HuH-7 (cell line): Measurements from ENCODE around the gene SEC24A.
"Not testable (repeated sequence)": the region's sequence is repeated elsewhere in the genome, so short reads cannot be mapped to it uniquely, and the experiment has no call there.

Source experiments
- DNase-seq: peaks from one replicate; pipeline ENCODE4 v3.0.0; 2011; ENCODE audit warnings: low spot score

Gene SEC24A

GRCh38 chr5:134648425-134649162 lies at the start of gene SEC24A:
Gene SEC24A, plus strand, starts transcription at chr5:134648785. Its CDS starts 292 bp downstream, at chr5:134649077.
- peak; percentile 89 for DNase-seq

DNA sequence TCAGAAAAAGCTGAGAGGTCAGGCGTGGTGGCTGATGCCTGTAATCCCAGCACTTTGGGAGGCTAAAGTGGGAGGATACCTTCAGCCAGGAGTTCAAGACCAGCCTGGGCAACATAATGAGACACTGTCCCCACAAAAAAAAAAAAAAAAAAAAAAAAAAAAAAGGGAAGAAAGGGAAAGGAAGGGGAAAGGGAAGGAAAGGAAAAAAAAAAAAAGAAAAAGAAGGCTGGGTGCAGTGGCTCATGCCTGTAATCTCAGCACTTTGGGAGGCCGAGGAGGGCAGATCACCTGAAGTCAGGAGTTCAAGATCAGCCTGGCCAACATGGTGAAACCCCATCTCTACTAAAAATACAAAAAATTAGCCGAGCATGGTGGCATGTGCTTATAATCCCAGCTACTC lies 48.8 kb upstream of the SEC24A start:
- DNase-seq, result not testable (repeated sequence)

DNA sequence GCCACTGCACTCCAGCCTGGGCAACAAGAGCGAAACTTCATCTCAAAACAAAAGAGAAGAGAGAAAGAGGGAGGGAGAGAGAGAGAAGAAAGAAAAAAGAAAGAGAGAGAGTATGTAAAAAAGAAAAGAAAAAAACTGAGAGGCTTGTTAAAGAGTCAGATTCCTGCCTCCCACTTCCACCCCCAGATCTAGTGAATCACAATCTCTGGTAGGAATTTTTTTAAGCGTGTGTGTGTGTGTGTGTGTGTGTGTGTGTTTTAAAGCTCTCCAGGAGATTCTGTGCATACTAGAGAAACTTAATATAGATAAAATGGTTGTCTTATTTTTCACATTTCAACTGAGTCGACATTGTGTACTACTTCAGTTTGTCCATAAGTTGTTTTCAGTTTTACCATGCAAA lies 48.0 kb upstream of the SEC24A start:
- DNase-seq, result no peak

GRCh38 chr5:134603059-134603458 lies 45.5 kb upstream of the SEC24A start:
- DNase-seq, result no peak

- DNase-seq, result no peak
Measured at GRCh38 chr5:134604908-134605307, 43.7 kb upstream of the SEC24A start.

DNA sequence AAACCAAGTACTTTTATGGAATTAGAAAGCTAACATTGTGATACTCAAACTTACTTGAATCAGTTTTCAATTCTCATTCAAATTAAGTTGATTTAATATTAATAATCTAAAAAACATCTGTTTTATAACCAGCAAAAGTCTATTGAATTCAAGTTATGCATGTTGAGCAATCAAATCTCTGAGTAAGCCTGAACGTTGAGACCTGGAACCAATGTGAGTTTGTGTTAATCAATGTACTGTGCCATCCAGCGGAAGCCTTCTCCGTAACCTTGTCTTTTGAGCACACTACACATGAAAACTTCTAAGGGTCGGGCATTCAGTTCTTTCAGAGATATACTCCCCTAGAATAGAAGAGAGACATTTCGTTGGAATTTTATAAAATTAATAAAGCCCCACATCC lies 41.9 kb upstream of the SEC24A start:
- no peak for DNase-seq

DNA sequence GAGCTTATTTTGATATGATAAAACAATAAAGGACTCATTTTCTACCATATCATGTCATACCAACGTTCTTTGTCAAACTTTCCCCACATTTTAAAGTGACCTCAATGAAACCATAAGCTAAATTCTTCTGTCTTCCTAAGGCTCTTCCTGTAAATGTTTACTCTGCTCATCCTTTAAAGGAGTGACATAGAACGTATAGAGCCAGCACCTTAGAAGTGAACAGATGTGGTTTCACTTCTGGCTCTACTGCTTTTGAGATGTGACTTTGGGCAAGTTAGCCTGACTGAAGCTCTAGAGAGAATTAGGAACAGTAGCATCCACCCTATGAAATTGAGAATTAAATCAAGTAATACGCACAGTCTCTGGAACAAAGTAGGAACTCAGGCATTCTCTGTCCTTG lies 40.0 kb upstream of the SEC24A start:
- no peak for DNase-seq

DNA sequence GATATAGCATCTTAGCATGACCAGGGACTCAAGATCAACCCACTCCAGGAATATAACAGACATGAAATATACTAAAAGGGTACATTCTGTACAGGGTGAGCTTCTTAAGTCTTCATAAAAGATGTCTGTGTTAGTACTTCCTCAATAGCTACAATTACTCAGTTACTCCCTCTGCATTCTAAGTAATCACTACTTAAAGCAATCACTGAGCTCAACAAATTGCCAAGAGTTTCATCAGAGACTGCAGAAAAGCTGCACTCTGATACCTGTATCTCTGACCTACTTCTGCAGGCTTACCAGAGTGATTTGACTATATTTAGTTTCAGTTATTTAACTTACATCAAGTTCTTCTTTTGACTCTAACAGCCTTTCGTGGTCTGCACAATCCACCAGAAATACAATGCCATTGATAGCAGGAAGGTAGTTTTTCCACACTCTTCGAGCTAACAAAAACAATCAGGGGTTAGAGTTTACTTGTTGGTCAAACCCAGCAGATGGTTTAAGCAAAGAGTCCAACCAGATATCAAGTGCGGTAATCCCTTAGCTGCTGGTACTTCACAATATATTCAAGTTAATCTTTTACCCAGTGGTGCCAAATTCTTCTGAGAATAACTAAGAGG lies 39.2 kb upstream of the SEC24A start:
- peak; percentile 43 for DNase-seq

- no peak for DNase-seq
Measured at GRCh38 chr5:134610725-134611124, 37.9 kb upstream of the SEC24A start.

DNA sequence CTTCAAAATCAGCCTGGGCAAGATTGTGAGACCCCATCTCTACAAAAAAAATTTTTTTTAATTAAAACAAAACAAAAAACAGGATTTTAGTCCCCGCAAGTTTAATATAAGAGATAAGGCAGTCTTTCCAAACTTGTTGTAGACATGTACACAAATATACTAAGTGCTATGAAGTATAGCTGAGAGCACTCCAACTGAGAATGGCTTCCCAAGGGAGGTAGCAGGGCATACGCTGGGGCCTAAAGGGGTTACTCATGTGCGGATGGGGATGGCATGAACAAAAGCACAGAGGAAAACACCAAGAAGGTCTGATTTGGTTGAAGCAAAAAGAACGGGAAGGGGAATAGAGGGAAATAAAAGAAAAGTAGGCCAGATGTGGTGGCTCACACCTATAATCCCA lies 37.1 kb upstream of the SEC24A start:
- DNase-seq, result no peak

GRCh38 chr5:134614450-134615085 lies 34.0 kb upstream of the SEC24A start:
- no peak for DNase-seq

- DNase-seq, result no peak
Measured at GRCh38 chr5:134620634-134621033, 28.0 kb upstream of the SEC24A start.

DNA sequence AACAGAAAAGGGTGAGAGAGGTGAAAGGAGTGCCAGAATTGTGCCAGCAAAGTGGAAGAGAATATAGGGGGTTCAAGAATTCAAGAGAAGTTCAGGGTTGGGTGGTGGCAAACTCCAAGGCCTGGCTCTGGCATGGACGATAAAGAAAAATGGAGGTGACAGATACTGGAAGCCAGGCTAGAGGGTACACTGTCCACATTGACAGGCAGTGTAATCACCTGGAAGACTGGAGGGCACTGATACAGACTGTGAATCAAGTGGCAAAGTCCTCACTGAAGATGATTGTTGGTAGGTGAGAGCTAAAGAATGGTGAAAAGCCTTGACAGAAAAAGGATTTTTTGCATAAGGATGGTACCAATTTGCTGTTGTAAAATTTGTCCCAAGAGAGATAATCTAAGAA lies 23.0 kb upstream of the SEC24A start:
- DNase-seq, result no peak

GRCh38 chr5:134626369-134627014 lies 22.1 kb upstream of the SEC24A start:
- DNase-seq, result peak; percentile 50

DNA sequence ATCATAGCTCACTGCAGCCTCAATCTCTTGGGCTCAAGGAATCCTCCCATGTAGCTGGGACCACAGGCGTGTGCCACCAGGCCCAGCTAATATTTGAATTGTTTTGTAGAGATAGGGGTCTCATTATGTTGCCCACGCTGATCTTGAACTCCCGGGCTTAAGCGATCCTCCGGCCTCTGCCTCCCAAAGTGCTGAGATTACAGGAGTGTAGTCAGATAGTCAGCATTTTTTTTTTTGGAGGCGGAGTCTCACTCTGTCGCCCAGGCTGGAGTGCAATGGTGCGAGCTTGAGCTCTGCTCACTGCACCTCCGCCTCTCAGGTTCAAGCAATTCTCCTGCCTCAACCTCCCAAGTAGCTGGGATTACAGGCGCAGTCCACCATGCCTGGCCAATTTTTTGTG lies 14.4 kb upstream of the SEC24A start:
- no peak for DNase-seq

DNA sequence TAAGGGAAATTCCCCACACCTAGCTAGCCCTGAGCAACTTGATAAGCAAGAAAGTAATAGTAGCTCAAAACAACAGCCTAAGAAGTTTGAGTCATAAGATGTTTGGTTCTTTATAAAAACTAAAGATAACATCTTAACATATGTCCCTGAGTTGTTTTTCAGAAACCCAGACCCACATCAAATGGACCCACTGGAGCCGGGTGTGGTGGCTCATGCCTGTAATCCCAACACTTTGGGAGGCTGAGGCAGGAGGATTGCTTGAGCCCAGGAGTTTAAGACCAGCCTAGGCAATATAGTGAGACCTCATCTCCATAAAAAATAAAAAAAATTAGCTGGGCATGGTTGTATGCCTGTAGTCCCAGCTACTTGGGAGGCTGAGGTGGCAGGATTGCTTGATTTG lies 13.2 kb upstream of the SEC24A start:
- not testable (repeated sequence) for DNase-seq

DNA sequence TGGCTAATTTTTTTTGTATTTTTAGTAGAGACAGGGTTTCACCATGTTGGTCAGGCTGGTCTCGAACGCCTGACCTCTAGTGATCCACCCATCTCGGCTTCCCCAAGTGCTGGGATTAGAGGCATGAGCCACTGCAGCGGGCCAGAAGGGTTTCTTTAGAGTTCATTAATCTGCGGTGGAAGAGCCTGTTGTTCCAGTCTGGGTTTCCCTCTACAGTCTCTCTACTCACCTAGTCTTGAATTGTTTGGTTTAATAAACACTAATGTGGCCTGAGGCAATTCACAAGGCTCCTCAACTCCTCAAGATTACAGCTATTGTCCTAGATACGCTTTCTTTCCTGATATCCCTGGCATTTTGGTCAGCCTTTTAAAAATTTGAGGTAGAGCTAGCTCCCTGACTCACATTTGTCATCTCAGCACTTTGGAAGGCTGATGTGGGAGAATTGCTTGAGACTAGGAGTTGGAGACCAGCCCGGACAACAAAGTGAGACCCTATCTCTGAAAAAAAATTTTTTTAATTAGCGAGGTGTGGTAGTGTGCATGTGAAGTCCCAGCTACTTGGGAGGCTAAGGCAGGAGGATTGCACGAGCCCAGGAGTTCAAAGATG lies 11.4 kb upstream of the SEC24A start:
- no peak for DNase-seq

DNA sequence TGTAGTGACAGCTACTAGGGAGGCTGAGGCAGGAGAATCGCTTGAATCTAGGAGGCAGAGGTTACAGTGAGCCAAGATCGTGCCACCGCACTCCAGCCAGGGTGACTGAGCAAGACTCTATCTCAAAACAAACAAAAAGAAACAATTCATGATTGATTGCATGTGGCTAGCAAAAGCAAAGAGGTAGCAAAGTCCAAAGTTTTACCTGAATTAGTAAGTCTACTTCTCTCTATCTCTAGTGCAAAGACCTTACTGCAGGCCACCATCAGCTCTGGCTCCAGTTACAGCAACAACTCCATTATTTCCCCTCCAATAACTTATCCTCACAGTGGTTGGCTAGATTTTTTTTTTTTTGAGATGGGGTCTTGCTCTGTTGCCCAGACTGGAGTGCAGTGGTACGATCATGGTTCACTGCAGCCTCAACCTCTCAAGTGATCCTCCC lies 9.8 kb upstream of the SEC24A start:
- peak; percentile 57 for DNase-seq

- no peak for DNase-seq
Measured at GRCh38 chr5:134642931-134643530, 5.6 kb upstream of the SEC24A start.

GRCh38 chr5:134647750-134648424 lies 698 bp upstream of the SEC24A start:
- DNase-seq, result no peak

- no peak for DNase-seq
Measured at GRCh38 chr5:134649163-134649835, 714 bp downstream of the SEC24A start.
